Stimulated activated CD8-positive, alpha-beta memory T cell treated with anti-CD3 and anti-CD28 coated beads, Interleukin-2, amount 100 ng/mL, for 48 hours (primary cell): ENCODE data around the gene SLC38A10.
A peak's percentile ranks its signal among the peaks of the same experiment; 100 is the strongest.

Experiments
- DNase-seq, 2 donors: peaks; one replicate each; pipeline ENCODE4 v3.0.0-alpha.2; 2020; ENCODE audit warnings: low read depth in 2 of 2

The SLC38A10 gene

GRCh38 chr17:81254955-81255717 is 40.0 kb downstream of the SLC38A10 start:
- no peak for DNase-seq

GRCh38 chr17:81253358-81254131 is 41.6 kb downstream of the SLC38A10 start:
- DNase-seq = peak; percentile 17 to 34

- DNase-seq = no peak
Observed at GRCh38 chr17:81252987-81253329, 42.1 kb downstream of the SLC38A10 start.

- DNase-seq = no peak
Observed at GRCh38 chr17:81252326-81252986, 42.7 kb downstream of the SLC38A10 start.

GRCh38 chr17:81251709-81252301 is 43.3 kb downstream of the SLC38A10 start:
- no peak for DNase-seq

GRCh38 chr17:81251094-81251708 is 43.9 kb downstream of the SLC38A10 start:
- no peak for DNase-seq

GRCh38 chr17:81250286-81251093 is 44.6 kb downstream of the SLC38A10 start:
- no peak for DNase-seq

- DNase-seq = no peak
Observed at GRCh38 chr17:81249223-81250040, 45.7 kb downstream of the SLC38A10 start.

GRCh38 chr17:81248649-81249048 is 46.5 kb downstream of the SLC38A10 start:
- DNase-seq = no peak

- no peak for DNase-seq
Observed at GRCh38 chr17:81247339-81247990, 47.6 kb downstream of the SLC38A10 start.

GRCh38 chr17:81246679-81247338 is 48.3 kb downstream of the SLC38A10 start:
- no peak for DNase-seq

- DNase-seq = no peak
Observed at GRCh38 chr17:81246343-81246670, 48.8 kb downstream of the SLC38A10 start.

GRCh38 chr17:81245665-81246342 is 49.3 kb downstream of the SLC38A10 start:
- no peak for DNase-seq

GRCh38 chr17:81245024-81245664 is 50.0 kb downstream of the SLC38A10 start:
- DNase-seq = no peak

GRCh38 chr17:81244358-81245023 is 50.6 kb downstream of the SLC38A10 start:
- DNase-seq = no peak

- DNase-seq = no peak
Observed at GRCh38 chr17:81243333-81243664, 51.8 kb downstream of the SLC38A10 start.

- DNase-seq = no peak
Observed at GRCh38 chr17:81242421-81243332, 52.4 kb downstream of the SLC38A10 start.
